ENCODE data around the gene HPCA.

The HPCA gene

GRCh38 chr1:32887623-32888022, 1.3 kb downstream of the HPCA start:
- in situ Hi-C loops (cut with MboI; ENCODE audit: low sequenced_read_pairs): loop anchor here (25.0 kb wide), 1 partner anchor 725 kb away; no protein-coding TSS in a partner anchor

- in situ Hi-C loops (cut with MboI; ENCODE audit: low sequenced_read_pairs): loop anchor here (25.0 kb wide), 1 partner anchor 724 kb away; no protein-coding TSS in a partner anchor
Measured at GRCh38 chr1:32888134-32888533, 1.8 kb downstream of the HPCA start.

GRCh38 chr1:32888677-32889420, 2.6 kb downstream of the HPCA start:
- in situ Hi-C loops (cut with MboI; ENCODE audit: low sequenced_read_pairs): loop anchor here (25.0 kb wide), 1 partner anchor 723 kb away; no protein-coding TSS in a partner anchor

GRCh38 chr1:32889731-32890278, 3.5 kb downstream of the HPCA start:
- in situ Hi-C loops (cut with MboI; ENCODE audit: low sequenced_read_pairs): loop anchor here (25.0 kb wide), 1 partner anchor 722 kb away; no protein-coding TSS in a partner anchor

- in situ Hi-C loops (cut with MboI; ENCODE audit: low sequenced_read_pairs): loop anchor here (25.0 kb wide), 1 partner anchor 722 kb away; no protein-coding TSS in a partner anchor
Measured at GRCh38 chr1:32890516-32891240, 4.4 kb downstream of the HPCA start.

- in situ Hi-C loops (cut with MboI; ENCODE audit: low sequenced_read_pairs): loop anchor here (25.0 kb wide), 1 partner anchor 721 kb away; no protein-coding TSS in a partner anchor
Measured at GRCh38 chr1:32891241-32891570, 4.9 kb downstream of the HPCA start.

GRCh38 chr1:32891630-32892029, 5.3 kb downstream of the HPCA start:
- in situ Hi-C loops (cut with MboI; ENCODE audit: low sequenced_read_pairs): loop anchor here (25.0 kb wide), 1 partner anchor 721 kb away; no protein-coding TSS in a partner anchor

- in situ Hi-C loops (cut with MboI; ENCODE audit: low sequenced_read_pairs): loop anchor here (25.0 kb wide), 1 partner anchor 720 kb away; no protein-coding TSS in a partner anchor
Measured at GRCh38 chr1:32892368-32893197, 6.3 kb downstream of the HPCA start.

DNA sequence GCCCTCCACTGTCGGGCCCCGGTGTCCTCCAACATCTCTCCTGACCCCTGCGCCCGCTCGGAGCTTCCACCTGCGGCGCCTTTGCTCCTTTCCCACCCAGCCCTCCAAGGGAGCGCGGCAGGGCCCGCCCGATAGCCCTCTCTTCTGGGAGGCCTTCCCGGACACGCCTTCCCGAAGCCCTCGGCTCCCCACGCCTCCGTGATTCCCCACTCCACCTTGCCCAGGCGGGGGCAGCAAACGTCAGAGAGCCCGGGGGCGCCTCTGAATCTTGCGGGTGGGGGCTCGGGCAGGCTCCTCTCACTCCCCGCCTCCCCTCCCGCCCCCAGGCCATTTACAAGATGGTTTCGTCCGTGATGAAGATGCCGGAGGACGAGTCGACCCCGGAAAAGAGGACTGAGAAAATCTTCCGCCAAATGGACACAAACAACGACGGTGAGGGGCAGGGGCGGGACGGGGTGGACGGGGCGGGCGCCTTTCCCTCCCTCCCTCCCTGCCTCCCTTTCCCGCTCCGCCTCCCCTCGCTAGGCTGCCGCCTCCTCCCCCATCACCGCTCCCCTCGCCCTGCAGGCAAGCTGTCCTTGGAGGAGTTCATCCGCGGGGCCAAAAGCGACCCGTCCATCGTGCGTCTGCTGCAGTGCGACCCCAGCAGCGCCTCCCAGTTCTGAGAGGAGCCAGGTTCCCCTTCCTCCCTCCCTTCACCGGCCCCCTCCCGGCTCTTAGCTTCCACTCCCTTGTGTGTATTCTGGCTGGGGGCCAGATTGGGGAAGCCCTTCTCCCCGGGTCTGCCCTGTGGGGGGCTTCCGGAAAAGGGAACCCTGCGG, 7.1 kb downstream of the HPCA start:
- in situ Hi-C loops (cut with MboI; ENCODE audit: low sequenced_read_pairs): loop anchor here (25.0 kb wide), 1 partner anchor 719 kb away; no protein-coding TSS in a partner anchor

DNA sequence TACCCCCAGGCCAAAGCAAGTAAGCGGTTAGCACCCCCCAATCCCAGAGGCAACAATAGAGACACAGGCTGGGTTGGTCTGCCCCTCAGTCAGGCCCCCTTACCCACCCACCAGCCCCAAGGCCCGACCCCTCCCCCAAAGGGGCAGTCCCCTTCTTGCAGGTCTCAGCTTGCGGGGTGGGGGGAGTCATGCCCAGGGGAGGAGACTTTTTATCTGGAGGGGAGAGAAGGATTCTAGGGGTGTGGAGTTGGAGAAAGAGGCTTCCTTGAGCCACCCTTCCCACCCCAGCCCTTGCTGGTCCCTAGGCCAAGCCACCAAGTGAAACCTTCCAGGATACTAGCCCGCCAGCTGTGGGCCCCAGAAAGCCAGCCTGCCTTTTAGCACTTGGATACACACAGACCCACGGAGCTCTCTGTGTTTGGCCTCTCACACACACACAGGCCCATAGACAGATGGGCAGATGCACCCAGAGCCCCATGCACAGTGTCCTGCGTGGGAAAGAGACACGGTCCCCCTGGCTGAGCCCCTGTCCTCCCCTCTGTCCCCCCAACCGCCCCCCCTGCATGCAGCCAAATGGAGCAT, 7.8 kb downstream of the HPCA start:
- in situ Hi-C loops (cut with MboI; ENCODE audit: low sequenced_read_pairs): loop anchor here (25.0 kb wide), 1 partner anchor 718 kb away; no protein-coding TSS in a partner anchor

DNA sequence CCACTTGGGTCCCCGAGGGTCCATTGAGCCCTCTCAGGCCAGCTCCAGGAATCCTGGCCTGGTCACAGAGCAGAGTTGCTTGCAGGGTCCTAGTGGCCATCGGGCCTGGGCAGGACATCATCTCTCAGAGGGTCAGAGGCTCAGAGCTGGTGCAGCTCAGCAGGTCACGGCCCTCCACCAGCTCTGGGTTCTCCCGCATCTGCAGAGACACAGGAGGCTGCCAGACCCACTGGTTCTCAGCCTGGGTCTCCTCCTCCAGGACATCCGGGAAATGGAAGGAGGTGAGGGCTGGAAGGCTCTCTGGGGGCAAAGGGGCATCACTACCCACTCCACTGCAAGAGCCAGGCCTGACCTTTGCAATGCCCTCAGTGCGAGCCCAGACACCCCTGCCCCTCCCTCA, 8.4 kb downstream of the HPCA start:
- in situ Hi-C loops (cut with MboI; ENCODE audit: low sequenced_read_pairs): loop anchor here (25.0 kb wide), 1 partner anchor 718 kb away; no protein-coding TSS in a partner anchor

GRCh38 chr1:32895325-32896215, 9.3 kb downstream of the HPCA start:
- in situ Hi-C loops (cut with MboI; ENCODE audit: low sequenced_read_pairs): loop anchor here (25.0 kb wide), 1 partner anchor 717 kb away; no protein-coding TSS in a partner anchor

- in situ Hi-C loops (cut with MboI; ENCODE audit: low sequenced_read_pairs): loop anchor here (25.0 kb wide), 1 partner anchor 716 kb away; no protein-coding TSS in a partner anchor
Measured at GRCh38 chr1:32896451-32896850, 10.2 kb downstream of the HPCA start.

DNA sequence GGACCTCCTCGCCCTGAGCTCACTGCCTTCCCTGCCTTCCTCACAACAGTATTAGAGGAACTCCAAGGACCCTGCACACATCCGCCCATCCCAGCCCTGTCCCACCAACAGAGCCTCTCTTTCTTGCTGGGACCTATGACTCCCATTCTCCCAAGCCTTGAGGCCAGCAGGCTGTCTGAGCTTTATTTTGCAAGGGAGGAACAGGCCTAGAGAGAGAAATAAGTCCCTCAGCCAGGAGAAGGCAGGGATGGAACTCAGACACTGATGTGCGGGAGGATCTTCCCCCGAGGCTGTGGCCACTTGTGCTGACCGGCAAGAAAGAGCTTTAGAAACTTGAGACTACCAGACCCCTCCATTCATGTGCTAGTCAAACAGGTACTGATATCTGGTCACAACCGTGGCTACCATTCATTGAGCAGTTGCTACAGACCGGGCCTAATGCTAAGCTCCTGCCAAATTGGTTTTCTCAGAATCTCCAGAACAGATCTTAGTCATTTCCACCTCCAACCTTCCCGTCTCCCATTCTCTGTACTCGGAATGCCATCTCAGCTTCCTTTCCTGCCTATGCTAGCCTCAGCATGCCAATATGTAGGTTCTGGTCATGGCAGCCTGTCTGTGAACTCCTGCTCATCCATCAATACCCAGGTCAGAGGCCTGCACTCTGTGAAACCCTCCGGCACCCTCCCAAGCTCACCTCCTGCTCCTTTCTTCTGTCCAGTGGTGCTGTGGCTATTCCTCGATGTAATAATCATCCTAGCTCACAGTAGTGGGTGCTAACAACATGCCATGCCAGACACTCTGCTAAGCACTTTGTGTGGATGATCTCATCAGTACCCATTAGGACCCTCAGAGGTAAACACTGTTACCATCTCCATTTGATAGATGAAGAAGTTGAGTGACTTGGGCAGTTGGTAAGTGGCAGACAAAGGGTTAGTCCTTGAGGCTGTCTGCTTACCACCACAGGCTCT, 11.1 kb downstream of the HPCA start:
- in situ Hi-C loops (cut with MboI; ENCODE audit: low sequenced_read_pairs): loop anchor here (25.0 kb wide), 1 partner anchor 715 kb away; no protein-coding TSS in a partner anchor

DNA sequence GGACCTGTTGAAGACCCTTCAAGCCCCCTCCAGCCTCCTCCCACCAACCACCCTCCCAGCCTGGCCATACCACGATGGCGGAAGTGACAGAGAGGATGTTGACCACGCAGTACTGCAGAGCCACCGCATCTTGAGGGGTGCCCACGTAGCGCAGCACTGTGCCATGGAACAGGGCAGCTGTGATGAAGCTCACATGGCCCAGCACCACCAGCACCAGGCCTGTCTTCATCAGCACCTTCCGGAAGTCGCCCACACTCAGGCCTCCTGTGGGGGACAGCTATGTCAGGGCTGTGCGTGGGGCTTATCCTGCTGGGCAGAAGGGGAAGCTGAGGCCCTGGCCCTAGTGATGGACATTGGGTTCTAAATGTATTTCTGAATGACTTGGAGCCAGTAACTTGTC, 11.8 kb downstream of the HPCA start:
- in situ Hi-C loops (cut with MboI; ENCODE audit: low sequenced_read_pairs): loop anchor here (25.0 kb wide), 1 partner anchor 714 kb away; no protein-coding TSS in a partner anchor

DNA sequence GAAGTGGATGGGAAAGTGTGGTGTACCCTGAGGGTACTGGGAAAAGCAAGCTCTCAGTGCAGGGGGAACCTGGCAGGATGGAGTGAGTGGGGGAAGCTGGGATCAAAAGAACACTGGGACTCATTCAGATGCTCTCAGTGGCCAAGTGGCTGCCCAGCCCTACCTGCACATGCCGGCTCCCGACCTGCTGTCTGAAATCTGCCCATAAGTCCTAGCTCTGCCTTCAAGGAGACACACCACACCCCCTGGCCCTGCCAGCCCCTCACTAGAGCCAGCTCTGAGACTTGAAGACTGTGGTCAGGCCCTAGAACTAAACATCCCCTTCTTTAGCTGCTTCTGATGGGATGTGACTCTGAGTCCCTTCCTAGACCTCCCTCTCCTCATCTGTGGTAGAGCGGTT, 12.7 kb downstream of the HPCA start:
- in situ Hi-C loops (cut with MboI; ENCODE audit: low sequenced_read_pairs): loop anchor here (25.0 kb wide), 1 partner anchor 713 kb away; no protein-coding TSS in a partner anchor
